GM12891 (cell line): ENCODE results near the gene MGAT5.

ENCODE experiments used
- POLR2AphosphoS5 ChIP-seq: IDR thresholded peaks from 2 replicates; pipeline ENCODE4 v1.6.1; 2011; ENCODE audit warnings: low read depth, low read length, control low read depth
- TAF1 ChIP-seq: IDR thresholded peaks from 2 replicates; pipeline ENCODE4 v1.6.1; 2011; ENCODE audit warnings: low read depth, low read length, control low read depth

DNA sequence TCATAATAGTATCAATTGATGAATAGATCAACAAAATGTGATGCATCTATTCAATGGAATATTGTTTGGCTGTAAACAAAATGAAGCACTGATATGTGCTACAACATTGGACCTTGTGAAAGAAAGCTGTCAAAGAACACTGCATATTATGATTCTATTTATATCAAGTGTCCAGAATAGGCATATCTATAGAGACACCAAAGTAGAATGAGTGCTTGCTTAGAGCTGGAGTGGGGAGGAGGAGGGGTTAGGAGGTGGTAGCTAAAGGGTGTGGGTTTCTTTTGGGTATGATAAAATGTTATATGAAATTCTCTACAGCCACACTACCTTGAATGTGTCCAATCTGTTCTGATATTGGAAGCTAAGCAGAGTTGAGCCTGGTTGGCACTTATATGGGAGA lies 23.0 kb upstream of the MGAT5 start:
- TF ChIP-seq TAF1: no peak
- TF ChIP-seq POLR2AphosphoS5: no peak
